HG03139 (cell line): ENCODE measurements around the gene NTNG2.

Source experiments
- ATAC-seq: cut with Tn5 transposase; IDR thresholded peaks from one replicate; pipeline ENCODE4 v1.9.1; 2021; ENCODE audit not compliant: unreplicated experiment

The NTNG2 gene

DNA sequence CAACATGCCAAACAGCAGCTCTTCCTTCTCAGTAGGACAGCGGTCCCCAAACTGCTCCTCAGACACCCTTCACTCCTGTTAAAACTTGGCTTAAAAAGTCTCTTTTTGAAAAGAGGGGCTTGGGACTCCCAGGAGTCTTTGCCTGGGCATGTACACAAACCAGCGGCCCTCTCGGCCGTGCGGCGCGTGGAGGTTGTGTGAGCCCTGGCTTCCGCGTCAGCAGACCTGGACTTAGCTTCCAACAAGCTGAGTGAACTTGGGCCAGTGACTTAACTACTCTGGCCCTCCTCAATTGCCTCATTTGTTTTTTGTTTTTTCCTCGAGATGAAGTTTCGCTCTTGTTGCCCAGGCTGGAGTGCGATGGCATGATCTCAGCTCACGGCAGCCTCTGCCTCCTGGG lies 15.3 kb upstream of the NTNG2 start:
- no peak for ATAC-seq

DNA sequence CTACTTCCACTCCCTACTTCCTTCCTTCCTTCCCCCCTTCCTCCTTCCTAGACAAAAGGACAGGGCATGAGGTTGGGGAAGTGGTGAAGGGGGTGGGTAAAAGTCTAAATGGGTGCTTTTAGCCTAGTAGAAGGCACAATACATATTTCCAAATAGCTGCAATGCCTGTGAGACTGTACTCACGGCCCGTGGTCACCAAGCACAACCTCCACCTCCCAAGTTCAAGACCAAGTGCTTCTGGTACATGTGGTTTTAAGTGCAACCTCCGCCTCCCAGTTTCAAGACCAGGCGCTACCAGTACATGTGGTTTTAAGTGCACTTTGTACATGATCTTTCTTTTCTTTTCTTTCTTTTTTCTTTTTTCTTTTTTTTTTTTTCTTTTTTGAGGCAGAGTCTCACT lies 14.5 kb upstream of the NTNG2 start:
- no peak for ATAC-seq

DNA sequence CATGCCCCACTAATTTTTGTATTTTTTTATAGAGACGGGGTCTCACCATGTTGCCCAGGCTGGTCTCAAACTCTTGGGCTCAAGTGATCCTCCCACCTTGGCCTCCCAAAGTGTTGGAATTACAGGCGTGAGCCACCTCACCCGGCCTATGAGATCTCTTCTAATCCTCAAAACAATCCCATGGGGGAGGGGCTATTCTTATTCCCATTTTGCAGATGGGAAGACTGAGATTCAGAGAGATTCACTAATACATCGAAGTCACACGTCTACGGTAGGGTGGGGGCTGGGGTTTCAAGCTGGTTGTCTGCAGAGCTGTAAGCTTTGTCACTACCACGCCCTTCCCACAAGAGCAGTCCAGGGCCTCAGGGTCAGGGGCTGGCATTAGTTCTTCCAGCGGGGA lies 14.0 kb upstream of the NTNG2 start:
- ATAC-seq: no peak

DNA sequence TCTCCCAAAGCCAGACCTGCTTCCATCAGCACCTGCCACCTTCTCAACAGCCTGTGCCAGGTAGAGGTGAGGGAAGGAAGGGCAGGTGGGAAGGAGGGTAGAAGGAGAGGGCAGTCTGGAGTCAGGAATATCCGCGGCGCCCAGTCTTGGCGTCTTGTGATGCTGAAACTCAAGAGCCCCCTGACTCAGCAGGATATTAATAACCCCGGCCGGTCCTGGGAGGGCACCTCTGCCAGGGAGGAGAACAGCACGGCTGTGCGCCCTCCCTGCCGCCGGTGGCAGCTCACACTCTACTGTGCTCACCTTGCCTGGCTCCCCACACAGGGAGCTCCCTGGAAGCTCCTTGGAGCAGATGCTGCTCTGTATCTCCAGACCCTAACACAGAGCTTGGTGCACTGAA lies 11.6 kb upstream of the NTNG2 start:
- no peak for ATAC-seq

GRCh38 chr9:132151118-132151517 lies 10.7 kb upstream of the NTNG2 start:
- ATAC-seq: no peak

GRCh38 chr9:132152231-132152630 lies 9.6 kb upstream of the NTNG2 start:
- ATAC-seq: no peak

GRCh38 chr9:132154863-132155567 lies 6.8 kb upstream of the NTNG2 start:
- no peak for ATAC-seq

DNA sequence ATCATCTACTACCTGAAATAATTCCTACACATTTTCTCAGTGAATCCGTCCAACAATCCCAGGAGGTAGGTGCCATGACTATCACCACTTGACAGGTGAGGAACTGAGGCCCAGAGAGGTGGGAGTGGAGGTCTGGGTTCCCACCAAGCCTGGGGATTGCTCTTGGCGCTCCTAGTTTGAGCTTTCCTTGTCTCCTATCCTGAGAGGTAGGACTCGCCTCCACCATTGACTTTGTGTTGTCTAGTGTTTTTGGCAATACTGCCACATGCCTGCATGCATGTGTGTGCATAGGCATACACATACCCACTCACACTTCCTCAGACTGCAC lies 6.3 kb upstream of the NTNG2 start:
- no peak for ATAC-seq

DNA sequence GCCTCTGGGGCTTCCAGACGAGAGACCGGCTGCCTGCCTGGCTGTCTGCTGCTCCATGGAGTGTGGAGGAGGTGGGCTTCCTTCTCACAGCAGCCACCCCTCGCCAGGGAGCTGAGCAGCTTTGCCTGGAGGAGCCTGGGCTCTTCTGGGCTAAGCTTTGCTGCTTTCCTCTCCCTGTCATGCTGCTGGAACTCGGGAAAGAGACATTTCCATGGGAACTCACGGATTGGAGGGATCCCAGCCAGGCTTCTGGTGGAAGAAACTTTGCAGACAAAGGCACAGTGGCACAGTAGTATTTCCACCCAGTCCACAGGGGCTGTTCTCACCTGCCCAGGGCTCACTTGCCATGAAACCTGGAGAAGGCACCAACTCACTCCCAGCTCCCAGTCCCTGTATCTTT lies 5.6 kb upstream of the NTNG2 start:
- no peak for ATAC-seq

DNA sequence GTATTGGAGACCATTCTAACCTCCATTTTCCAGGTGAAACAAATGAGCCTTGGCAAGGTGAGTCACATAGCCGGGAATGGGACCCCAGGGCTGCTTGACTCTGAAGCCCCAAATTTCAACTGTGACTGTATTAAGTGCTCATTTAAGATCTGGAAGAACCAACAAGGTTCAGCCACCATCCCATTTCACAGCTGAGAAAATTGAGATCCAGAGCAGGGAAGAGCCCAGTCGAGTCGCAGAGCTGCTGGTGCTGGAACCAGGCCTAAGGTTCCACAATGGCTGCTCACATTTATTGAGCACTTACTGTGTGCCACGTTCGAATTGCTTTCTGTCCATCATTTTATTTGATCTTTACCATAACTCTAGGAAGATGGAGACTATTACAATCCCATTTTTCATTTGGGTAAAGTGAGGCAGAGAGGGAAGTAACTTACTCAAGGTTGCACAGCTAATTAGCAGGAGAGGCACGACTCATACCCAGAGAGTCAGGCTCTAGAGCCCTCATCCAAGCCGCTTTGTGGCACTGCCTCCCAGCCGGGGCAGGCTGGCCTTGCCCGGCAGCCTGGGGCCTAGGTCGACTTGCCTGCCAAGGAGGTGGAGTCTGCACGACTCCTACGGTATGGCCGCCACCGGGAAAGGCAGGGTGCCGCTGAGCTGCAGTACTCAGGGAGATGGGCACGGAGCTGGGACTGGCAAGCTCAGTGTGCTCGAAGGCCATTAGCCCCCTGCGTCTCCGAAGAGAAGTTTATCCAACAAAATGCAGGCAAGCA lies 4.3 kb upstream of the NTNG2 start:
- ATAC-seq: no peak

GRCh38 chr9:132160802-132161742 lies 786 bp upstream of the NTNG2 start:
- no peak for ATAC-seq

DNA sequence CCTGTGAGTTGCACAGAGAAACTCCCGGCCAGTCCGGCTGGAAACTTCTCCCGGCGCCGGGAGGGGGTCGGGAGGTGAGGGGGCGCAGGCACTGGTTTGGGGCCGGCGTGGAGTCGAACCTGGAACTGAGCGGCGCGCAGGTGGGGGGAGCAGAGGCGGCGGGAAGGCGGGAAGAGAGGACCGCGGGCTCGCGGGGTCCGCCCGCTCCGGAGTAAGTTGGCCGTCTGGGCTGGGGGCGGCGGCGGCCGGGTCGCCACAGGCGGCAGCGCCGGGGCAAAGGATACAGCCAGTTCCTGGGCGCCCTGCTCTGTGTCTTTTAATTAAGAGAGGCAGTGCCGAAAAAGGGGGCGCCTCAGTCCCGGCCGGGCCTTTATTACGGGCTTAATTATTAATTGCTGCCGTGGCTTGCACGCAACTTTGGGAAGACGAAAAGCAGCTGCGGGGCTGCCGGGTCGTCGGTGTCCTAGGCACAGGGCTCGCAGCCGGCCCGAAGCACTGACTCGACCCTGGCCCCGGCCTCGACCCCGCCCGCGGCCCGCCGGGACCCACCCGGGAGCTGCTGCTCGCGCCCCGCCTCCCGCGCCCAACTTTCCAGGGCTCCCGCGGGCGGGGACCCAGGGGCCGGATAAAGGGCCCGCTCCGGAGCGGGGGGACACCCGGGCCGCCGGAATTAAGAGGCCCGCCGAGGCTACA lies 1.1 kb downstream of the NTNG2 start:
- no peak for ATAC-seq

DNA sequence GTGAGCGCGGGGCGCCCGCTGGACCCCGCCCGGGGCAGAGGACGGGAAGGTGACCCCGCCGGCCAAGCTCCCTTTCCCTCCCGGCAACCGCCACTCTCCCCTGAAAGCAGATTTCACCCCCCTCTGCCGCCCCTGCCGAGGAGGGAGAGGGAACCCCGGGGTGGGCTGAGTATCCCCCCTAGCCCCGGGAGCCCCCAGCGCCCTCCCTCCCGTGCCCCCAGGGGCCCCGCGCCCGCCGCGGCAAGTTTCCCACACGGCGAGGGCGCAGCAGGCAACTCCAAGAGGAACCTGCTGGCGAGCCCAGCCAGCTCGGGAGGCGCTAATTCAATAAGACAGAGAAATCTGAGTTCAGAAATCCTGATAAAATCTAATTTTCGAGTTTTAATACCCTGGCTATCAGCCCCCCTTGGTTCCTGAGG lies 1.6 kb downstream of the NTNG2 start:
- no peak for ATAC-seq

GRCh38 chr9:132163876-132164603 lies 2.2 kb downstream of the NTNG2 start:
- no peak for ATAC-seq

GRCh38 chr9:132164604-132165362 lies 2.9 kb downstream of the NTNG2 start:
- no peak for ATAC-seq

- ATAC-seq: no peak
Measured at GRCh38 chr9:132166599-132166998, 4.7 kb downstream of the NTNG2 start.

GRCh38 chr9:132167192-132167591 lies 5.3 kb downstream of the NTNG2 start:
- ATAC-seq: no peak

GRCh38 chr9:132168347-132168746 lies 6.5 kb downstream of the NTNG2 start:
- no peak for ATAC-seq

DNA sequence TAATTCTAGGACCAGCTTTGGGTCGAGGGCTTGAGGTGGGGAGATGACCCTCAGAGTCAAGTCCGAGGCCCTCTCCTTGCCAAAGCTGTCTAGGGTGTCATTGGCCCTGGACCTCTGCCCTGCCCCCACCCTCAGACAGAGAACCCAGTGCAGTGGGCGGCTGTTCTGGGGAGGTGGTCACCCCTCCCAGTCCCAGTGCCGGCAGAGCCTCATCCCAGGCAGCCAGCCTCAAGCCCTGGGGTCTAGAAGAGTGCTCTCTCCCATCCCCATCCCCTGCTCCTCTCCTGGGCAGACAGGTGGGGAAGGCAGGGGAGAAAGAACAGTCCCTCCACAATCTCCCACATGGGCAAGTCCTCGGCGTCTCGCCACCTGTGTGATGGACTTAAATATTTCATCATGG lies 7.0 kb downstream of the NTNG2 start:
- no peak for ATAC-seq
